ENCODE data around the gene EMB. TPM values are rescaled to one million over a fixed set of nuclear protein-coding genes. Genes with fewer than 3 reads are reported as not detected.

The EMB gene
- total and polyA plus RNA-seq, 2 of the 4 experiments (the other 2 are of a cell fraction), result 1.2 to 1.4 TPM

- ATAC-seq (ENCODE audit: low read depth) (no peak), DNase-seq (no peak)
- Histone ChIP-seq H2BK20ac (ENCODE audit: low read depth, low read length) (no peak overlapping the region), H2AK5ac (ENCODE audit: low read depth, low read length) (no peak overlapping the region), H3K27me3 (ENCODE audit: control insufficient read depth, insufficient read depth, low read length) (no peaks in the 10 kb centered on the region), H3K9me3 (ENCODE audit: control insufficient read depth, insufficient read depth, low read length) (peaks cover 2% of the 10 kb centered on the region; the same call in 1 of the 2 replicates), H3K4me3 (ENCODE audit: insufficient read depth, low read depth, low read length) (no peak overlapping the region), H2BK15ac (ENCODE audit: low read depth, low read length) (no peak overlapping the region), H3K36me3 (ENCODE audit: control insufficient read depth, insufficient read depth, low read length) (no peaks in the 10 kb centered on the region), H3K79me1 (ENCODE audit: low read depth in 1 of 2, low read length in 2 of 2) (no peaks in the 10 kb centered on the region), H3K4me1 (ENCODE audit: control insufficient read depth, insufficient read depth, low read length) (no peaks in the 10 kb centered on the region), H4K20me1 (ENCODE audit: insufficient read depth, low read length) (no peaks in the 10 kb centered on the region), H4K91ac (ENCODE audit: insufficient read depth, low read depth, low read length) (no peak overlapping the region), H3K9me1 (ENCODE audit: insufficient read depth, low read length) (no peaks in the 10 kb centered on the region), H3K4ac (ENCODE audit: low read depth, low read length) (no peak overlapping the region), H2AFZ (replicated peaks; ENCODE audit: low read length, poor library complexity) (no peak overlapping the region), H3K14ac (replicated peaks; ENCODE audit: low read depth, low read length) (no peak overlapping the region), H2BK5ac (ENCODE audit: low read depth, low read length, poor library complexity, severe bottlenecking) (no peak overlapping the region), H3K9ac (ENCODE audit: low read depth, low read length) (no peak overlapping the region), H4K5ac (ENCODE audit: low read depth, low read length) (no peak overlapping the region), H3K4me2 (ENCODE audit: low read depth, low read length) (no peak overlapping the region), H3K23ac (ENCODE audit: low read depth, low read length) (no peak overlapping the region), H2AK9ac (replicated peaks; ENCODE audit: low read depth, low read length, poor library complexity) (no peak overlapping the region), H3K27ac (ENCODE audit: insufficient read depth, low read length) (no peak overlapping the region), H4K8ac (ENCODE audit: low read depth in 2 of 2, low read length in 2 of 2) (no peak overlapping the region), H3K56ac (ENCODE audit: extremely low read depth, insufficient read depth, low read length) (no peak overlapping the region), H2BK120ac (ENCODE audit: low read depth, low read length) (no peak overlapping the region), H3K18ac (ENCODE audit: low read depth, low read length) (no peak overlapping the region)
- POLR2A ChIA-PET (ENCODE audit: unreplicated experiment), result no interaction called here
- dilution Hi-C loops (cut with HindIII; ENCODE audit: low sequenced_read_pairs, unreplicated experiment) (no loop called here), in situ Hi-C loops (cut with MboI; ENCODE audit: low sequenced_read_pairs) (no loop called here), intact Hi-C loops (cut with micrococcal nuclease) (no loop called here)
- CTCF ChIA-PET, result no interaction called here
- no CpG with 5 or more reads among the region's 1 CpG for WGBS, 2 experiments (ENCODE audit: extremely low coverage in 2 of 2, insufficient read length in 1 of 2)
- TF ChIP-seq FOS (IDR thresholded peaks at IDR 0.05; ENCODE audit: low read depth, low read length) (no peak), MAZ (IDR thresholded peaks at IDR 0.05; ENCODE audit: borderline replicate concordance, low read depth, low read length) (no peak), NFE2L2 (IDR thresholded peaks at IDR 0.05; ENCODE audit: low read depth, low read length) (no peak), MXI1 (IDR thresholded peaks at IDR 0.05; ENCODE audit: borderline replicate concordance, low read depth, low read length) (no peak), CHD1 (IDR thresholded peaks at IDR 0.05; ENCODE audit: low read depth, low read length) (no peak), POLR2A (IDR thresholded peaks at IDR 0.05; ENCODE audit: low read depth, low read length) (no peak), CEBPB (IDR thresholded peaks at IDR 0.05; ENCODE audit: low read depth, low read length) (no peak), USF2 (IDR thresholded peaks at IDR 0.05; ENCODE audit: low read depth, low read length) (no peak), BHLHE40 (IDR thresholded peaks at IDR 0.05; ENCODE audit: low read depth, low read length) (no peak), SMC3 (IDR thresholded peaks at IDR 0.05; ENCODE audit: low read depth, low read length) (no peak), ELK1 (IDR thresholded peaks at IDR 0.05; ENCODE audit: borderline replicate concordance, low read depth, low read length) (no peak), RCOR1 (IDR thresholded peaks at IDR 0.05; ENCODE audit: insufficient replicate concordance, low read length) (no peak), MAFK (IDR thresholded peaks at IDR 0.05; ENCODE audit: low read depth, low read length) (no peak), RAD21 (IDR thresholded peaks at IDR 0.05; ENCODE audit: low read length) (no peak)
- no TSS peak for BruUV-seq (replicated peaks)
Observed at GRCh38 chr5:50463726-50464125, 22.6 kb upstream of the EMB start.

Data from IMR-90 (cell line).